GM12872 (cell line): ENCODE data around the gene EMC10.

Experiments used
- CTCF ChIP-seq: IDR thresholded peaks from 3 replicates; pipeline ENCODE4 v1.5.1; 2011; ENCODE audit warnings: low read depth, mild to moderate bottlenecking, low read length, moderate library complexity; ENCODE audit not compliant: insufficient read depth

The EMC10 gene

GRCh38 chr19:50496189-50497021 lies 20.1 kb downstream of the EMC10 start:
- no peak for TF ChIP-seq CTCF

GRCh38 chr19:50497022-50497405 lies 20.7 kb downstream of the EMC10 start:
- TF ChIP-seq CTCF = no peak

- TF ChIP-seq CTCF = no peak
These were observed 22.1 kb downstream of the EMC10 start for GRCh38 chr19:50498219-50499056.

- TF ChIP-seq CTCF = peak; percentile 32; the same call in 2 of the 3 replicates
These were observed 23.9 kb downstream of the EMC10 start for GRCh38 chr19:50500060-50500752.

GRCh38 chr19:50500753-50501151 lies 24.4 kb downstream of the EMC10 start:
- TF ChIP-seq CTCF = no peak

- no peak for TF ChIP-seq CTCF
These were observed 24.9 kb downstream of the EMC10 start for GRCh38 chr19:50501186-50501567.
